Neural progenitor cell (in vitro differentiated cells): ENCODE measurements around the gene DGKE. TPM values are rescaled to one million over a fixed set of nuclear protein-coding genes. Genes with fewer than 3 reads are reported as not detected.

Source experiments
- DNase-seq: peaks from one replicate; pipeline ENCODE4 v3.0.0-alpha.2; 2016; ENCODE audit warnings: low spot score
- H2AFZ ChIP-seq: fragments of 200-600 bp; sonication (generic); replicated peaks from 2 replicates; pipeline ENCODE4 v1.6.1; 2016; ENCODE audit warnings: antibody characterized with exemption
- H3F3A ChIP-seq: fragments of 200-600 bp; sonication (generic); 2 replicates; pipeline ENCODE4 v1.6.1; 2016; ENCODE audit warnings: antibody characterized with exemption, low read depth
- H3K27ac ChIP-seq: fragments of 200-600 bp; sonication (generic); 2 replicates; pipeline ENCODE4 v1.5.1; 2016; ENCODE audit warnings: mild to moderate bottlenecking
- H3K27me3 ChIP-seq: fragments of 200-600 bp; sonication (generic); 2 replicates; pipeline ENCODE4 v1.6.1; 2016; ENCODE audit warnings: mild to moderate bottlenecking, moderate library complexity
- H3K36me3 ChIP-seq: fragments of 200-600 bp; sonication (generic); 2 replicates; pipeline ENCODE4 v1.5.1; 2016
- H3K4me1 ChIP-seq: fragments of 200-600 bp; sonication (generic); 2 replicates; pipeline ENCODE4 v1.6.1; 2016; ENCODE audit warnings: mixed run types
- H3K4me2 ChIP-seq: fragments of 200-600 bp; sonication (generic); 2 replicates; pipeline ENCODE4 v1.6.1; 2016
- H3K4me3 ChIP-seq: fragments of 200-600 bp; sonication (generic); 2 replicates; pipeline ENCODE4 v1.5.1; 2016
- H3K79me2 ChIP-seq: fragments of 200-600 bp; sonication (generic); 2 replicates; pipeline ENCODE4 v1.6.1; 2016; ENCODE audit warnings: low read depth
- H3K9ac ChIP-seq: fragments of 200-600 bp; sonication (generic); 2 replicates; pipeline ENCODE4 v1.6.1; 2016
- H3K9me3 ChIP-seq: fragments of 200-600 bp; sonication (generic); 2 replicates; pipeline ENCODE4 v1.5.1; 2016; ENCODE audit warnings: low read depth
- H4K20me1 ChIP-seq: fragments of 200-600 bp; sonication (generic); 2 replicates; pipeline ENCODE4 v1.6.1; 2016; ENCODE audit warnings: low read depth
- H3K27ac Mint-ChIP-seq: 3 replicates; pipeline ENCODE4 v1.8.0; 2021; ENCODE audit warnings: mixed read lengths
- H3K27me3 Mint-ChIP-seq: 2 replicates; pipeline ENCODE4 v1.8.0; 2022; ENCODE audit warnings: low read depth, mild to moderate bottlenecking, inconsistent platforms, moderate library complexity, mixed read lengths; ENCODE audit not compliant: insufficient read depth
- H3K36me3 Mint-ChIP-seq: 3 replicates; pipeline ENCODE4 v1.8.0; 2021; ENCODE audit warnings: mixed read lengths
- H3K4me1 Mint-ChIP-seq: 3 replicates; pipeline ENCODE4 v1.8.0; 2021; ENCODE audit warnings: mixed read lengths
- H3K4me3 Mint-ChIP-seq: 3 replicates; pipeline ENCODE4 v1.8.0; 2021; ENCODE audit warnings: mild to moderate bottlenecking, moderate library complexity, mixed read lengths
- H3K9me3 Mint-ChIP-seq: 3 replicates; pipeline ENCODE4 v1.8.0; 2020; ENCODE audit warnings: mixed read lengths
- EZH2 ChIP-seq: fragments of 200-600 bp; sonication (generic); IDR thresholded peaks from 2 replicates; pipeline ENCODE4 v1.6.1; 2017; ENCODE audit warnings: antibody characterized with exemption, mild to moderate bottlenecking, moderate library complexity
- EZH2phosphoT487 ChIP-seq: fragments of 200-600 bp; sonication (generic); IDR thresholded peaks from 2 replicates; pipeline ENCODE4 v1.6.1; 2017; ENCODE audit warnings: antibody characterized with exemption
- total RNA-seq: library from RNA; depleted of rRNA; stranded (reverse); fragments of >200 nt; gene quantifications from 2 replicates; pipeline ENCODE4 v1.2.3, GENCODE V29; 2015; ENCODE audit warnings: low replicate concordance
- TF ChIP-seq, protein P1 (sequence below): fragments of 200-600 bp; sonication (generic); IDR thresholded peaks from 2 replicates; pipeline ENCODE4 v1.5.1; 2017; ENCODE audit warnings: antibody characterized with exemption, mild to moderate bottlenecking

The DGKE gene
- total RNA-seq, 1 donor from 2014 or later: 7.5 TPM

DNA sequence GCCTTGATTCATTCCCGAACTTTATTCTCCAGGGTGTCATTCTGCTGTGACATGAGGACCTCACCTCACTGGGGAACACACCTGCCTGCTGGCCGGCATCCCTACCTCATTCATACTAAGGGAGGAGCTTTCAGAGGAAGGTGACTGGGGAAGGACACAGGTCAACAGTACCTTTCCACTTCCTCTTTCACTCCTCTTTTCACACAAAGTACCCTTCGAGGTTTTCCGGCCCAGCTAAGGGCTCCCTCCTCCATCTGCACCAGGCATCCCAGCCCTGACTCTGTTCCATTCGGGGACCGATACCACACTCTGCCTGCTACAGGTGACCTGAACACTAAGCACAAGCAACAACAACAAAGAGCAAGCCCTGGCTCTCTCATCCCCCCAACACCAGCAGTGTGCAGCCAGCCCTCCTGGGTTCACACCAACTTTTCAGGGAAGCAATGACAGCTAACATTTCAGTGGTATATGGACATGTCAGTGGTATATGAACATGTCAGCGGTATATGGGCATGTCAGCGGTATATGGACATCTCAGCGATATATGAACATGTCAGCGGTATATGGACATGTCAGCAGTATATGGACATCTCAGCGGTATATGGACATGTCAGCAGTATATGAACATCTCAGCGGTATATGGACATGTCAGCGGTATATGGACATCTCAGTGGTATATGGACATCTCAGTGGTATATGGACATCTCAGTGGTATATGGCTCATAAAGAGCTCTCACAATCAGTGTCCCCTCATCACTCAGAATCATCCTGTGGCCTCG lies 63.9 kb downstream of the DGKE start:
- H4K20me1 ChIP-seq: no peaks in the 10 kb centered on the region
- no peak for TF ChIP-seq EZH2
- TF ChIP-seq, protein P1, sequence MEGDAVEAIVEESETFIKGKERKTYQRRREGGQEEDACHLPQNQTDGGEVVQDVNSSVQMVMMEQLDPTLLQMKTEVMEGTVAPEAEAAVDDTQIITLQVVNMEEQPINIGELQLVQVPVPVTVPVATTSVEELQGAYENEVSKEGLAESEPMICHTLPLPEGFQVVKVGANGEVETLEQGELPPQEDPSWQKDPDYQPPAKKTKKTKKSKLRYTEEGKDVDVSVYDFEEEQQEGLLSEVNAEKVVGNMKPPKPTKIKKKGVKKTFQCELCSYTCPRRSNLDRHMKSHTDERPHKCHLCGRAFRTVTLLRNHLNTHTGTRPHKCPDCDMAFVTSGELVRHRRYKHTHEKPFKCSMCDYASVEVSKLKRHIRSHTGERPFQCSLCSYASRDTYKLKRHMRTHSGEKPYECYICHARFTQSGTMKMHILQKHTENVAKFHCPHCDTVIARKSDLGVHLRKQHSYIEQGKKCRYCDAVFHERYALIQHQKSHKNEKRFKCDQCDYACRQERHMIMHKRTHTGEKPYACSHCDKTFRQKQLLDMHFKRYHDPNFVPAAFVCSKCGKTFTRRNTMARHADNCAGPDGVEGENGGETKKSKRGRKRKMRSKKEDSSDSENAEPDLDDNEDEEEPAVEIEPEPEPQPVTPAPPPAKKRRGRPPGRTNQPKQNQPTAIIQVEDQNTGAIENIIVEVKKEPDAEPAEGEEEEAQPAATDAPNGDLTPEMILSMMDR: no peak
- no peak for TF ChIP-seq EZH2phosphoT487
- no peak overlapping the region for H3K27ac ChIP-seq
- Mint-ChIP-seq H3K27me3 (peaks cover 4% of the 10 kb centered on the region), H3K27ac (no peak overlapping the region), H3K9me3 (no peaks in the 10 kb centered on the region), H3K36me3 (peaks cover 24% of the 10 kb centered on the region), H3K4me3 (no peak overlapping the region), H3K4me1 (peaks cover 30% of the 10 kb centered on the region)
- no peak overlapping the region for H2AFZ ChIP-seq
- H3K9me3 ChIP-seq: no peaks in the 10 kb centered on the region
- no peak overlapping the region for H3K9ac ChIP-seq
- no peak for DNase-seq
- no peak overlapping the region for H3K4me2 ChIP-seq
- H3F3A ChIP-seq: no peaks in the 10 kb centered on the region
- no peaks in the 10 kb centered on the region for H3K79me2 ChIP-seq
- H3K4me3 ChIP-seq: no peak overlapping the region
- H3K36me3 ChIP-seq: no peaks in the 10 kb centered on the region
- H3K4me1 ChIP-seq: no peaks in the 10 kb centered on the region
- no peaks in the 10 kb centered on the region for H3K27me3 ChIP-seq

DNA sequence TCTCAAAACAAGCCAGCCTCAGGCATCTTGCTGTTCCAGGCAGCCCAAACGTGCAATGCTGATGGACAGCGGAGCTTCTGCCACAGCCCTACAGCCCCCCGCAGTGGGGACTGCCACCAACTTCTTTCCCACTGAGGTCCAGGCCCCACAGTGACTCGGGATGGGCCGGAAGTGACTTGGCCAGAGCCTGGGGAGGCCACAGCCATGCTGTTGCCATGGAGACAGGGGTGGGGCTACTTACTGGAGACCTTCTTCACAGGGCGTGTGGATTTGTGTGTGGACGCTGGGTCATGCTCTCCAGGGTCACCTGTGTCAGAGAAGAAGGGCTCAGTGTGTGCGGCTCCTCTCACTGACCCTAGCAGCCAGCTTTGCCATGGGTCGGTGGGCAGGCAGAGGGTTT lies 64.9 kb downstream of the DGKE start:
- H3K4me3 Mint-ChIP-seq: no peak overlapping the region
- H3K36me3 Mint-ChIP-seq: peaks cover 29% of the 10 kb centered on the region
- no peak overlapping the region for H3K27ac Mint-ChIP-seq
- H3K4me2 ChIP-seq: no peak overlapping the region
- H3F3A ChIP-seq: no peaks in the 10 kb centered on the region
- H4K20me1 ChIP-seq: no peaks in the 10 kb centered on the region
- no peaks in the 10 kb centered on the region for H3K4me1 ChIP-seq
- H3K27me3 Mint-ChIP-seq: peaks cover 4% of the 10 kb centered on the region
- H3K9ac ChIP-seq: no peak overlapping the region
- H3K9me3 ChIP-seq: no peaks in the 10 kb centered on the region
- no peak for DNase-seq
- H3K27ac ChIP-seq: no peak overlapping the region
- TF ChIP-seq EZH2phosphoT487 (no peak), EZH2 (no peak)
- TF ChIP-seq, protein P1: no peak
- H3K36me3 ChIP-seq: no peaks in the 10 kb centered on the region
- no peaks in the 10 kb centered on the region for H3K79me2 ChIP-seq
- no peaks in the 10 kb centered on the region for H3K27me3 ChIP-seq
- H3K9me3 Mint-ChIP-seq: no peaks in the 10 kb centered on the region
- H2AFZ ChIP-seq: no peak overlapping the region
- peaks cover 30% of the 10 kb centered on the region for H3K4me1 Mint-ChIP-seq
- H3K4me3 ChIP-seq: no peak overlapping the region

DNA sequence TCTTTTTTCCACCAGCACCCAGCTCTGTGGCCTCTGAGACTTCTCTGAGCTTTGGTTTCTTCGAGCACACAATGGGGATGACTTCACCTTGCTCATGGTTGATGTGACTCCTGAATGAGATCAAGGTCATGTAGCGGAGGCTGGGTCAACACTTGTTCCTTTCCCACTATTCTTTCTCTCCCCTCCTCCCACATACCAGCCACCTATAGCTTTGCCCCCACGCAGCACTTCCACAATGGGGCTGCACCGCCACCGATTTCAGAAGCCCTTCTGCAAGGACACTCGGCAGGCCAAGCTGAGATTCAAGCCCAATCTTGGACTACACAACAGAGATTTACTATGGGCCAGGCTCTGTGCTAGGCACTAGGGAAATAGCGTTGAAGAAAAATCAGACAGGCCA lies 65.5 kb downstream of the DGKE start:
- H3K9ac ChIP-seq: no peak overlapping the region
- H3K79me2 ChIP-seq: no peaks in the 10 kb centered on the region
- peaks cover 30% of the 10 kb centered on the region for H3K4me1 Mint-ChIP-seq
- TF ChIP-seq EZH2: no peak
- TF ChIP-seq, protein P1: no peak
- no peak for TF ChIP-seq EZH2phosphoT487
- H3K27me3 ChIP-seq: no peaks in the 10 kb centered on the region
- H4K20me1 ChIP-seq: no peaks in the 10 kb centered on the region
- no peak overlapping the region for H3K4me2 ChIP-seq
- no peaks in the 10 kb centered on the region for H3K4me1 ChIP-seq
- H3K36me3 ChIP-seq: no peaks in the 10 kb centered on the region
- H3K9me3 Mint-ChIP-seq: peaks cover 2% of the 10 kb centered on the region
- H3K9me3 ChIP-seq: no peaks in the 10 kb centered on the region
- peaks cover 4% of the 10 kb centered on the region for H3K27me3 Mint-ChIP-seq
- no peak for DNase-seq
- H3K27ac ChIP-seq: no peak overlapping the region
- H2AFZ ChIP-seq: no peak overlapping the region
- no peak overlapping the region for H3K4me3 ChIP-seq
- no peaks in the 10 kb centered on the region for H3F3A ChIP-seq
- H3K36me3 Mint-ChIP-seq: peaks cover 34% of the 10 kb centered on the region
- H3K4me3 Mint-ChIP-seq: no peak overlapping the region
- peak overlapping the region; percentile 93 for H3K27ac Mint-ChIP-seq
